Measurements from ENCODE around the gene OR2A5. TPM values are rescaled to one million over a fixed set of nuclear protein-coding genes. Genes with fewer than 3 reads are reported as not detected.

OR2A5 gene
- total and polyA plus RNA-seq, 8 donors: not detected

GRCh38 chr7:144011458-144012230 lies 37.1 kb upstream of the OR2A5 start:
- Histone ChIP-seq H3K36me3 (no peaks in the 10 kb centered on the region), H3K27me3 (no peaks in the 10 kb centered on the region), H3K4me3 (no peak overlapping the region), H3K9me3 (peaks cover 0 to 18% (median 8%) of the 10 kb centered on the region in 4 donors), H3K4me1 (no peaks in the 10 kb centered on the region), H3K27ac (no peak overlapping the region)
- TF ChIP-seq CTCF (IDR thresholded peaks at IDR 0.05): no peak
- no peak for TF ChIP-seq POLR2AphosphoS5 (IDR thresholded peaks at IDR 0.05)
- no peak for TF ChIP-seq POLR2A (IDR thresholded peaks at IDR 0.05)
- TF ChIP-seq EP300 (IDR thresholded peaks at IDR 0.05): no peak
- WGBS, 5 donors: 61 to 85% (median 70%) methylated on average over 5 of the region's 5 CpGs
- intact Hi-C loops (cut with DNase I; ENCODE audit: low total_unique reads): no loop called here
- peak in 1 of 2 donors; percentile 8 for DNase-seq

- Histone ChIP-seq H3K4me3 (no peak overlapping the region), H3K4me1 (no peaks in the 10 kb centered on the region), H3K36me3 (no peaks in the 10 kb centered on the region), H3K27ac (no peak overlapping the region), H3K9me3 (no peaks in the 10 kb centered on the region), H3K27me3 (no peaks in the 10 kb centered on the region)
- intact Hi-C loops (cut with DNase I; ENCODE audit: low total_unique reads): no loop called here
- no peak for DNase-seq
- WGBS, 5 donors: 65 to 84% (median 73%) methylated on average over 4 of the region's 4 CpGs
- no peak for TF ChIP-seq EP300 (IDR thresholded peaks at IDR 0.05)
- no peak for TF ChIP-seq POLR2AphosphoS5 (IDR thresholded peaks at IDR 0.05)
- no peak for TF ChIP-seq POLR2A (IDR thresholded peaks at IDR 0.05)
- TF ChIP-seq CTCF (IDR thresholded peaks at IDR 0.05): no peak
These were observed 30.7 kb upstream of the OR2A5 start for GRCh38 chr7:144018065-144018464.

DNA sequence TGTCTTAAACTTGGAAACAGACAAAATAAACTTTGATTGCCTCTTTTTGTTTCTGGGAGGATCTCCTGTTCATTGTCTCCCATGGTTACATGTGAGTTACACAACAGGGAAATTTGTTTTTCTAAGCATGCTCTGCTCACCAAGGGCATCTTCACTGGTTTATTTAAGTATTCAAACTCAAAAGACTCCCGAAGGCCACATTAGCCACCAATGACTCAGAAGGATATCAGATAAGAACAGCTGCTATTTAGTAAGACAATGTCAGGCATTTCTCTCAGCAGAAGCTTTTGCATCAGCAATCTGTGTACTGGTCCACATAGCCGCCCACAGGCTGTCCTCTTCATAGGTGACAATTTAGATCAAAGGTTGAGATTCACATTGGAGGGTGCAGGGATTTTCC lies 29.3 kb upstream of the OR2A5 start:
- Histone ChIP-seq H3K4me3 (no peak overlapping the region), H3K9me3 (no peaks in the 10 kb centered on the region), H3K36me3 (no peaks in the 10 kb centered on the region), H3K4me1 (no peaks in the 10 kb centered on the region), H3K27ac (no peak overlapping the region), H3K27me3 (no peaks in the 10 kb centered on the region)
- DNase-seq: peak in 1 of 2 donors; percentile 26
- WGBS, 5 donors: 33 to 45% (median 38%) methylated on average over 2 of the region's 2 CpGs
- no peak for TF ChIP-seq POLR2AphosphoS5 (IDR thresholded peaks at IDR 0.05)
- no peak for TF ChIP-seq EP300 (IDR thresholded peaks at IDR 0.05)
- intact Hi-C loops (cut with DNase I; ENCODE audit: low total_unique reads): no loop called here

GRCh38 chr7:144020340-144020739 lies 28.4 kb upstream of the OR2A5 start:
- Histone ChIP-seq H3K9me3 (no peaks in the 10 kb centered on the region), H3K36me3 (no peaks in the 10 kb centered on the region), H3K4me1 (no peaks in the 10 kb centered on the region), H3K27ac (no peak overlapping the region), H3K27me3 (no peaks in the 10 kb centered on the region), H3K4me3 (no peak overlapping the region)
- no peak for DNase-seq
- no peak for TF ChIP-seq POLR2AphosphoS5 (IDR thresholded peaks at IDR 0.05)
- no peak for TF ChIP-seq POLR2A (IDR thresholded peaks at IDR 0.05)
- TF ChIP-seq CTCF (IDR thresholded peaks at IDR 0.05): no peak
- no peak for TF ChIP-seq EP300 (IDR thresholded peaks at IDR 0.05)
- intact Hi-C loops (cut with DNase I; ENCODE audit: low total_unique reads): no loop called here
- WGBS, 5 donors: 55 to 64% (median 57%) methylated on average over 3 of the region's 3 CpGs

GRCh38 chr7:144022169-144022568 lies 26.6 kb upstream of the OR2A5 start:
- Histone ChIP-seq H3K27me3 (no peaks in the 10 kb centered on the region), H3K27ac (no peak overlapping the region), H3K4me1 (no peaks in the 10 kb centered on the region), H3K36me3 (no peaks in the 10 kb centered on the region), H3K4me3 (no peak overlapping the region), H3K9me3 (no peaks in the 10 kb centered on the region)
- intact Hi-C loops (cut with DNase I; ENCODE audit: low total_unique reads): no loop called here
- no peak for DNase-seq
- no peak for TF ChIP-seq POLR2A (IDR thresholded peaks at IDR 0.05)
- TF ChIP-seq POLR2AphosphoS5 (IDR thresholded peaks at IDR 0.05): no peak
- TF ChIP-seq CTCF (IDR thresholded peaks at IDR 0.05): no peak
- TF ChIP-seq EP300 (IDR thresholded peaks at IDR 0.05): no peak
